Colonic mucosa (tissue), 4 donors: ENCODE results near the gene ANKRD13B. TPM values are rescaled to one million over a fixed set of nuclear protein-coding genes. Genes with fewer than 3 reads are reported as not detected.

Source experiments
- DNase-seq: peaks from one replicate; pipeline ENCODE4 v3.0.0-alpha.2; 2020
- H3K27ac ChIP-seq: fragments of 200-600 bp; one replicate; pipeline ENCODE4 v1.8.0; 2021
- H3K27me3 ChIP-seq: fragments of 200-600 bp; one replicate; pipeline ENCODE4 v1.8.0; 2021
- H3K36me3 ChIP-seq: fragments of 200-600 bp; one replicate; pipeline ENCODE4 v1.8.0; 2021
- H3K4me1 ChIP-seq: fragments of 200-600 bp; one replicate; pipeline ENCODE4 v1.8.0; 2021; ENCODE audit warnings: mild to moderate bottlenecking
- H3K4me3 ChIP-seq: fragments of 200-600 bp; one replicate; pipeline ENCODE4 v1.8.0; 2021
- H3K9ac ChIP-seq, 2 donors: one replicate each; pipeline ENCODE4 v1.7.0; 2013; ENCODE audit warnings: control low read depth in 2 of 2, low read depth in 2 of 2, low read length in 2 of 2
- H3K9me3 ChIP-seq: fragments of 200-600 bp; one replicate; pipeline ENCODE4 v1.8.0; 2021
- CTCF ChIP-seq: fragments of 200-600 bp; IDR thresholded peaks from one replicate; pipeline ENCODE4 v1.8.0; 2022; ENCODE audit warnings: antibody characterized with exemption, mild to moderate bottlenecking
- intact Hi-C: fragments of 100-400 bp; cut with DNase I; formaldehyde crosslinking; loops from one replicate; pipeline ENCODE4 v1.14.1; 2022
- total RNA-seq, 2 donors: library from RNA; stranded (reverse); fragmentation: NEBNext Ultra II Directional in 1 of 2; extraction: Animal tissue kit (Norgen Biotek cat#: 25700) in 1 of 2; gene quantifications; one replicate each; pipeline ENCODE4 v1.2.1, GENCODE V29; 2021
- donor health status: healthy.
- donor health status: DM: no; HTN: no; CAD: no.
- donor health status: DM: no; HTN: no; CAD: no.

The ANKRD13B gene
- total RNA-seq, 2 donors from 2014 or later = 3.1 to 10.2 TPM

- Histone ChIP-seq H3K27ac (no peak overlapping the region), H3K4me1 (peaks cover 6% of the 10 kb centered on the region), H3K4me3 (no peak overlapping the region), H3K9ac (no peak overlapping the region), H3K36me3 (no peaks in the 10 kb centered on the region), H3K27me3 (no peaks in the 10 kb centered on the region), H3K9me3 (no peaks in the 10 kb centered on the region)
- intact Hi-C loops = no loop called here
- TF ChIP-seq CTCF = no peak
- DNase-seq = no peak
Observed at GRCh38 chr17:29625037-29625750, 32.3 kb downstream of the ANKRD13B start.

- Histone ChIP-seq H3K4me3 (no peak overlapping the region), H3K4me1 (no peaks in the 10 kb centered on the region), H3K9me3 (no peaks in the 10 kb centered on the region), H3K27me3 (no peaks in the 10 kb centered on the region), H3K36me3 (peaks cover 3% of the 10 kb centered on the region), H3K9ac (no peak overlapping the region), H3K27ac (no peak overlapping the region)
- intact Hi-C loops = no loop called here
- TF ChIP-seq CTCF = no peak
- DNase-seq = no peak
Observed at GRCh38 chr17:29627951-29628350, 35.0 kb downstream of the ANKRD13B start.

- no peak for TF ChIP-seq CTCF
- Histone ChIP-seq H3K4me1 (no peaks in the 10 kb centered on the region), H3K27me3 (no peaks in the 10 kb centered on the region), H3K36me3 (peaks cover 3% of the 10 kb centered on the region), H3K27ac (no peak overlapping the region), H3K9ac (no peak overlapping the region), H3K4me3 (no peak overlapping the region), H3K9me3 (no peaks in the 10 kb centered on the region)
- intact Hi-C loops = no loop called here
- DNase-seq = no peak
Observed at GRCh38 chr17:29628644-29629043, 35.7 kb downstream of the ANKRD13B start.

GRCh38 chr17:29629839-29630238 is 36.9 kb downstream of the ANKRD13B start:
- TF ChIP-seq CTCF = no peak

GRCh38 chr17:29630630-29631193 is 37.8 kb downstream of the ANKRD13B start:
- no peak for DNase-seq
- Histone ChIP-seq H3K4me1 (no peaks in the 10 kb centered on the region), H3K27ac (no peak overlapping the region), H3K27me3 (no peaks in the 10 kb centered on the region), H3K9ac (no peak overlapping the region), H3K4me3 (no peak overlapping the region), H3K9me3 (no peaks in the 10 kb centered on the region), H3K36me3 (peaks cover 3% of the 10 kb centered on the region)
- intact Hi-C loops = no loop called here
- no peak for TF ChIP-seq CTCF

More at GRCh38 chr17:29629839-29630238, 36.9 kb downstream of the ANKRD13B start:
- intact Hi-C loops = no loop called here
- Histone ChIP-seq H3K4me1 (no peaks in the 10 kb centered on the region), H3K27me3 (no peaks in the 10 kb centered on the region), H3K36me3 (peaks cover 3% of the 10 kb centered on the region), H3K9ac (no peak overlapping the region), H3K4me3 (no peak overlapping the region), H3K27ac (no peak overlapping the region), H3K9me3 (no peaks in the 10 kb centered on the region)
- DNase-seq = no peak
